H9 (cell line): ENCODE results near the gene TNFAIP2. TPM values are rescaled to one million over a fixed set of nuclear protein-coding genes. Genes with fewer than 3 reads are reported as not detected.

Experiments
- DNase-seq: peaks from one replicate; pipeline ENCODE4 v3.0.0-alpha.2; 2017
- H2AFZ ChIP-seq: one replicate; pipeline ENCODE4 v1.6.1; 2013; ENCODE audit warnings: mild to moderate bottlenecking, low read length, control low read depth, moderate library complexity
- H2AK5ac ChIP-seq: 2 replicates; pipeline ENCODE4 v1.6.1; 2013; ENCODE audit warnings: low read length, control low read depth, mixed read lengths; ENCODE audit not compliant: insufficient read length
- H2BK120ac ChIP-seq: one replicate; pipeline ENCODE4 v1.6.1; 2013; ENCODE audit warnings: low read depth, mild to moderate bottlenecking, low read length, control low read depth, inconsistent platforms; ENCODE audit not compliant: poor library complexity, severe bottlenecking
- H2BK12ac ChIP-seq: 2 replicates; pipeline ENCODE4 v1.6.1; 2013; ENCODE audit warnings: low read length, control low read depth, mixed read lengths, low read depth; ENCODE audit not compliant: insufficient read length
- H2BK15ac ChIP-seq: 2 replicates; pipeline ENCODE4 v1.6.1; 2013; ENCODE audit warnings: low read depth, low read length, control low read depth
- H2BK20ac ChIP-seq: one replicate; pipeline ENCODE4 v1.6.1; 2013; ENCODE audit warnings: low read depth, mild to moderate bottlenecking, low read length, control low read depth, inconsistent platforms; ENCODE audit not compliant: poor library complexity, severe bottlenecking
- H2BK5ac ChIP-seq: 2 replicates; pipeline ENCODE4 v1.6.1; 2013; ENCODE audit warnings: low read length, control low read depth, mixed read lengths; ENCODE audit not compliant: insufficient read length
- H3K14ac ChIP-seq: 2 replicates; pipeline ENCODE4 v1.6.1; 2013; ENCODE audit warnings: low read length, control low read depth; ENCODE audit not compliant: insufficient read depth
- H3K18ac ChIP-seq: 2 replicates; pipeline ENCODE4 v1.6.1; 2013; ENCODE audit warnings: low read depth, mild to moderate bottlenecking, mixed read lengths, low read length, control low read depth; ENCODE audit not compliant: insufficient read length
- H3K23ac ChIP-seq: 2 replicates; pipeline ENCODE4 v1.6.1; 2013; ENCODE audit warnings: low read length, control low read depth, mixed read lengths, low read depth; ENCODE audit not compliant: insufficient read length
- H3K23me2 ChIP-seq: 2 replicates; pipeline ENCODE4 v1.6.1; 2013; ENCODE audit warnings: low read depth, mild to moderate bottlenecking, mixed read lengths, low read length, control low read depth; ENCODE audit not compliant: insufficient read length, poor library complexity, severe bottlenecking
- H3K27ac ChIP-seq: 2 replicates; pipeline ENCODE4 v1.5.1; 2013; ENCODE audit warnings: low read length, control low read depth, mixed read lengths, low read depth; ENCODE audit not compliant: insufficient read length
- H3K27me3 ChIP-seq: 2 replicates; pipeline ENCODE4 v1.6.1; 2013; ENCODE audit warnings: low read length, control low read depth, inconsistent platforms; ENCODE audit not compliant: insufficient read depth
- H3K4ac ChIP-seq: 2 replicates; pipeline ENCODE4 v1.6.1; 2013; ENCODE audit warnings: low read depth, mild to moderate bottlenecking, control low read depth, inconsistent platforms, low read length, moderate library complexity
- H3K4me1 ChIP-seq: 2 replicates; pipeline ENCODE4 v1.6.1; 2013; ENCODE audit warnings: low read length, control low read depth, inconsistent platforms; ENCODE audit not compliant: insufficient read depth
- H3K4me2 ChIP-seq: 2 replicates; pipeline ENCODE4 v1.6.1; 2013; ENCODE audit warnings: low read length, control low read depth, mixed read lengths; ENCODE audit not compliant: insufficient read length, insufficient read depth
- H3K56ac ChIP-seq: 2 replicates; pipeline ENCODE4 v1.6.1; 2013; ENCODE audit warnings: low read depth, mild to moderate bottlenecking, mixed read lengths, low read length, control low read depth; ENCODE audit not compliant: insufficient read length
- H3K79me1 ChIP-seq: 2 replicates; pipeline ENCODE4 v1.6.1; 2013; ENCODE audit warnings: low read depth, mild to moderate bottlenecking, moderate library complexity, low read length, control low read depth, inconsistent platforms; ENCODE audit not compliant: insufficient read depth, poor library complexity, severe bottlenecking
- H3K79me2 ChIP-seq: 2 replicates; pipeline ENCODE4 v1.6.1; 2013; ENCODE audit warnings: low read length, control low read depth, inconsistent platforms; ENCODE audit not compliant: insufficient read depth
- H3K9ac ChIP-seq: 2 replicates; pipeline ENCODE4 v1.6.1; 2013; ENCODE audit warnings: low read length, control low read depth, mixed read lengths; ENCODE audit not compliant: insufficient read length; ENCODE audit errors: extremely low read depth
- H3K9me3 ChIP-seq: one replicate; pipeline ENCODE4 v1.6.1; 2013; ENCODE audit warnings: low read depth, low read length, inconsistent platforms; ENCODE audit not compliant: control insufficient read depth
- H3T11ph ChIP-seq: one replicate; pipeline ENCODE4 v1.6.1; 2013; ENCODE audit warnings: mild to moderate bottlenecking, low read length, control low read depth, inconsistent platforms
- H4K20me1 ChIP-seq: one replicate; pipeline ENCODE4 v1.6.1; 2013; ENCODE audit not compliant: control insufficient read depth, insufficient read length, insufficient read depth
- H4K5ac ChIP-seq: 2 replicates; pipeline ENCODE4 v1.6.1; 2013; ENCODE audit warnings: low read depth, mild to moderate bottlenecking, mixed read lengths, low read length, control low read depth; ENCODE audit not compliant: insufficient read length
- H4K8ac ChIP-seq: replicated peaks from 2 replicates; pipeline ENCODE4 v1.6.1; 2013; ENCODE audit warnings: low read length, control low read depth, mixed read lengths, low read depth; ENCODE audit not compliant: insufficient read length
- H4K91ac ChIP-seq: 2 replicates; pipeline ENCODE4 v1.6.1; 2013; ENCODE audit warnings: low read depth, mild to moderate bottlenecking, moderate library complexity, mixed read lengths, low read length, control low read depth; ENCODE audit not compliant: insufficient read length
- H3K27ac Mint-ChIP-seq, 3 experiments: 2 replicates in 2 of 3; 3 replicates in 1 of 3; pipeline ENCODE4 v1.8.0; 2020 to 2021; ENCODE audit warnings: mixed read lengths in 3 of 3, mild to moderate bottlenecking in 1 of 3, moderate library complexity in 1 of 3
- H3K27me3 Mint-ChIP-seq: 2 replicates; pipeline ENCODE4 v1.8.0; 2021; ENCODE audit warnings: low read depth, mild to moderate bottlenecking, moderate library complexity, mixed read lengths
- H3K36me3 Mint-ChIP-seq, 3 experiments: 2 replicates in 2 of 3; 3 replicates in 1 of 3; pipeline ENCODE4 v1.8.0; 2020 to 2021; ENCODE audit warnings: low read depth in 3 of 3, mixed read lengths in 3 of 3; ENCODE audit not compliant: insufficient read depth in 1 of 3
- H3K4me1 Mint-ChIP-seq, 2 experiments: 2 replicates each; pipeline ENCODE4 v1.8.0; 2020; ENCODE audit warnings: mixed read lengths in 2 of 2
- H3K4me3 Mint-ChIP-seq, 2 experiments: 2 replicates in 1 of 2; 3 replicates in 1 of 2; pipeline ENCODE4 v1.8.0; 2020 to 2021; ENCODE audit warnings: mild to moderate bottlenecking in 2 of 2, mixed read lengths in 2 of 2, moderate library complexity in 1 of 2
- H3K9me3 Mint-ChIP-seq, 2 experiments: 2 replicates in 1 of 2; 3 replicates in 1 of 2; pipeline ENCODE4 v1.8.0; 2020; ENCODE audit warnings: mild to moderate bottlenecking in 2 of 2, mixed read lengths in 2 of 2, moderate library complexity in 1 of 2
- WGBS: extraction: QIAGEN DNeasy Blood & Tissue Kit; methylation state at CpG from one replicate; pipeline ENCODE4 v1.1.7; 2013; ENCODE audit warnings: missing lambda C conversion rate, low lambda C conversion rate, mixed read lengths; ENCODE audit not compliant: insufficient read length; ENCODE audit errors: extremely low coverage; 5-methylcytosine and 5-hydroxymethylcytosine counted together
- total RNA-seq: library from RNA; stranded (reverse); gene quantifications from 2 replicates; pipeline ENCODE4 v1.2.1, GENCODE V29; 2021
- TF ChIP-seq, protein P1 (sequence below): fragments of 200-600 bp; sonication (generic); conservative IDR thresholded peaks from 3 replicates; pipeline ENCODE4 v1.8.0; 2021; ENCODE audit warnings: antibody characterized with exemption, mild to moderate bottlenecking

Gene TNFAIP2
- total RNA-seq, 1 experiment from 2014 or later = 29.3 TPM

DNA sequence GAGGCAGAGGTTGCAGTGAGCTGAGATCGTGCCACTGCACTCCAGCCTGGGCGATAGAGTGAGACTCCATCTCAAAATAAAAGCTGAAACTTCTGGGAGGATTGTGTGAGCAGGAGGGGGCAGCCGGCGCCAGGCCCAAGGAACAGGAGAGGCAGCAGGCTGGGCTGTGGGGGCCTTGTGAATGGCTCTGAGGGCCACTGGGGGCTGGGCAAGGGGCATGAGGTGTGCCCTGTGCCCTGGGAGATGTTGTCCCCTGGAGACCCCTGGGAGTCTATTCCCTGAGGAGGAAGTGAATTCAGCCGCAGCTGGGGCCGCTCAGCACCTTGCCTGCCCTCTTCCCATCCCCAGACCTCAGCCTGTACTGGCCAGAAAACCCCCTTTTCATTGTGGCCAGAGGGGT, 34.3 kb upstream of the TNFAIP2 start:
- H3K27me3 Mint-ChIP-seq = peaks cover 11% of the 10 kb centered on the region
- no peaks in the 10 kb centered on the region for H4K20me1 ChIP-seq

More for the DNA sequence above, 34.3 kb upstream of the TNFAIP2 start:
- no CpG with 5 or more reads among the region's 6 CpGs for WGBS
- DNase-seq = no peak
- H3K23me2 ChIP-seq = peaks cover 4% of the 10 kb centered on the region
- H3K9ac ChIP-seq = no peak overlapping the region
- no peak overlapping the region for H2BK120ac ChIP-seq
- no peak overlapping the region for H3K56ac ChIP-seq
- no peaks in the 10 kb centered on the region for H3K79me1 ChIP-seq
- H3K14ac ChIP-seq = no peak overlapping the region
- no peak overlapping the region for H2AFZ ChIP-seq
- Mint-ChIP-seq H3K27ac (no peak overlapping the region), H3K4me3 (no peak overlapping the region), H3K4me1 (peaks cover 5 to 14% of the 10 kb centered on the region in 2 experiments), H3K36me3 (no peaks in the 10 kb centered on the region), H3K9me3 (no peaks in the 10 kb centered on the region)
- no peak overlapping the region for H3K27ac ChIP-seq
- no peak overlapping the region for H2BK20ac ChIP-seq
- no peak overlapping the region for H3K4me2 ChIP-seq
- TF ChIP-seq, protein P1, sequence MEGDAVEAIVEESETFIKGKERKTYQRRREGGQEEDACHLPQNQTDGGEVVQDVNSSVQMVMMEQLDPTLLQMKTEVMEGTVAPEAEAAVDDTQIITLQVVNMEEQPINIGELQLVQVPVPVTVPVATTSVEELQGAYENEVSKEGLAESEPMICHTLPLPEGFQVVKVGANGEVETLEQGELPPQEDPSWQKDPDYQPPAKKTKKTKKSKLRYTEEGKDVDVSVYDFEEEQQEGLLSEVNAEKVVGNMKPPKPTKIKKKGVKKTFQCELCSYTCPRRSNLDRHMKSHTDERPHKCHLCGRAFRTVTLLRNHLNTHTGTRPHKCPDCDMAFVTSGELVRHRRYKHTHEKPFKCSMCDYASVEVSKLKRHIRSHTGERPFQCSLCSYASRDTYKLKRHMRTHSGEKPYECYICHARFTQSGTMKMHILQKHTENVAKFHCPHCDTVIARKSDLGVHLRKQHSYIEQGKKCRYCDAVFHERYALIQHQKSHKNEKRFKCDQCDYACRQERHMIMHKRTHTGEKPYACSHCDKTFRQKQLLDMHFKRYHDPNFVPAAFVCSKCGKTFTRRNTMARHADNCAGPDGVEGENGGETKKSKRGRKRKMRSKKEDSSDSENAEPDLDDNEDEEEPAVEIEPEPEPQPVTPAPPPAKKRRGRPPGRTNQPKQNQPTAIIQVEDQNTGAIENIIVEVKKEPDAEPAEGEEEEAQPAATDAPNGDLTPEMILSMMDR = no peak
- no peak overlapping the region for H3K23ac ChIP-seq
- no peak overlapping the region for H4K91ac ChIP-seq
- H2BK5ac ChIP-seq = no peak overlapping the region
- H2BK15ac ChIP-seq = no peak overlapping the region
- no peak overlapping the region for H3T11ph ChIP-seq
- no peak overlapping the region for H4K5ac ChIP-seq
- H3K9me3 ChIP-seq = no peaks in the 10 kb centered on the region
- no peak overlapping the region for H3K4ac ChIP-seq
- H2AK5ac ChIP-seq = no peak overlapping the region
- no peak overlapping the region for H3K18ac ChIP-seq
- H2BK12ac ChIP-seq = no peak overlapping the region
- no peak overlapping the region for H4K8ac ChIP-seq
- no peaks in the 10 kb centered on the region for H3K79me2 ChIP-seq
- H3K27me3 ChIP-seq = peaks cover 1% of the 10 kb centered on the region; the same call in 1 of the 2 replicates
- H3K4me1 ChIP-seq = no peaks in the 10 kb centered on the region
